UCSD-AML1 (cell line): ENCODE data around the gene VPS35L.
"Not testable (repeated sequence)": the region's sequence is repeated elsewhere in the genome, so short reads cannot be mapped to it uniquely, and the experiment has no call there.

Experiments used
- DNase-seq: peaks from one replicate; lab custom pipeline; 2025; ENCODE audit not compliant: unreplicated experiment; lab: John Stamatoyannopoulos, UW

The VPS35L gene

DNA sequence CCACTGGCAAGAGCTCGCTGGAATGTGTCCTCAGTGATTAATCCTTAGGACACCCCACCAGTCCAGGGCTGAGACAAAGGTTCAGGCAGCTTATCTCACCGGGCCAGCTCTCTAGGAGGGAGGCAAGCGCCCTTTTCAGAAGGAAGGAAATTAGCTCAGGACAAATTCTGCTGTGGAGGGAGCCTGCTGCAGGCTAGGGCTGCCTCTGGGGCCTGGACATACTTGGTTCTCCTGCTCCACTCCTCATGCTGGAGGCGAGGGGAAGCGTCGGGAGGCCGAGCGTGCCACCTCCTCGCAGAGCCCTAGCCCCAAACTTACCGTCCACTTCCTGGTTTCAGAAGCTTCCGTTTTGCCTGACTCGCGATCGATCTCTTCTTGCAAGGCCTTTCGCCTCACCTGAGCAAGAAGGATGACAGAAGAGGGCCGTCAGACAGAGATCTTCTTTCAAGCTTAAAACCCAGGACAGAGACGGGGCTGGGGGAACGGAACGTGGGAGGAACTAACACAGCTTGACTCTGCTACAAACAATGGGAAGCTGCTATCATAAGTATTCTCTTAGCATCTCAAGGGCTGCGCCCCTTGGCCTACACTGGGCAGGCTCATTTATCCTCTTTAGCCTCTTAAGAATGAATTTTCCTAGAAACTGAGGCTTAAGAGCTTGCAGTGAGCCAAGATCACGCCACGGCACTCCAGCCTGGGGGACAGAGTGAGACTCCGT lies 154.8 kb downstream of the VPS35L start:
- DNase-seq = no peak

DNA sequence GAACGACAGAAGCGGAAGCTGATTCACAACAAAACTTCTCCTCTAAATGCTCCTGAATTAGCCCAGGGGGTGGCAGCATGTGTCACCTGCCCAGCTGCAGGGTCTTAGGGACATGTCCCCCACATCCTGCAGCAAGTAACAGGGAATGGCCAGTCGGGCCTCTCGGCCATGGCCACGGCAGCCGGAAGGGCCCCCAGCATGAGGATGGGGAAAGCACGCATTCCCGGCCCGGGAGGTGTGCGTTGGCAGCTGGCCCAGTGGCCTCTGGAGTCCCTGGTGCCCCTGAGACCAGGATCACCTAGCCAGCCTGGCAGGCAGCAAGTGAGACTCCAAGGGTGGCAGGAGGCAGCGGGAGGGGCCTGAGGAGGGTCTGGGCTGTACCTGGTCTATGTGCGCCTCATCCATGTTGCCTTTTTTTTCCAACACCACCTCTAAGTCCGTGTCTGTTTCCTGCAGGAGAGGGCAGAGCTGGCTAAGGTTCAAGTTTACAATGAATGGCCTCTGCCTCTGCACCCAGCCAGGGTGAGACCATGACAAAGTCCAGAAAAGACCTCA lies 155.6 kb downstream of the VPS35L start:
- DNase-seq = no peak

DNA sequence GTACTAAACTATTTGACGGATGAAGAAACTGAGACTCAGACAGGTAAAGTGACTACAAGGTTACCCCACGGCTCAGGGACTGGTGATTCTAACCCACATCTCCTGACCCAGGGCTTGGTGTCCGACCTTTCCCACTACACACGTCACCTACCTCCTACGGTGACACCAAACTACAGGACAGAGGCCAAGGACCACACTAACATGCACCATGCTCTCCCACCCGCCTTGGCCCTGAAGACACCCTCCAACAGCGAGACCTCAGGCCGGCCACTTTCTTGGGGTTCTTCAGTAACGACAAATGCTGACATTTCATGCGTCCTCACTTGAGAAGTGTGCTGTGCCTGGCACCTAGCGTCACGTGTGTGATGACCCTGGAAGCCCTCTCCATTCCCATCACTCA lies 156.1 kb downstream of the VPS35L start:
- no peak for DNase-seq

DNA sequence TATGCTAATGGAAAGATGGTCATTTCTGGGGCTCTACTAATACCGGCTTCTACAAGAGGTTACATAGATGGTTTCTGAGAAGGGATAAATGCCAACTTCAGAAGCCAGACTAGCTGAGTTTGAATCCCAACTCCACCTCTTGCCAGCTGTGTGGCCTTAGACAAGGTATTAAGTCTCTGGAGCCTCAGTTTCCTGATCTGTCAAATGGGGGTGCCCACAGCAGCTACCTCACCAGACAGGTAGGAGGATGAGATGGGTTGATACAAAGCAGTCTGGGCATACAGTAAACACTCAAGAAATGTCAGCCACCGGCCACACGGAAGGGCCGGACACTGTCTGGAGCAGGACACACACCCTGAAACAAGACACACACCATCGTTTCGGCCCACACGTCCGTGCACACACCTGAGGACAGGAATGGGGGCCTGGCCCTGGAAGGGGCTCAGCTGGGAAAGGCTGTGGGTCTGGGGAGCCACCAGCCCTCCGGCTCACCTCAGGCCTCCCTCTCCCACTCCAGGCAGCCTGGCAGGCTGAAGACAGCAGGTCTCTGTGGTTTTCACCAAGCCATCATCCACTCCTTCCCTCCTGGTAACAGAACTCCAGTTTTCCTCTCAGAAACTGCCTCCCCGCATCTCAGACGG lies 157.0 kb downstream of the VPS35L start:
- DNase-seq = no peak

DNA sequence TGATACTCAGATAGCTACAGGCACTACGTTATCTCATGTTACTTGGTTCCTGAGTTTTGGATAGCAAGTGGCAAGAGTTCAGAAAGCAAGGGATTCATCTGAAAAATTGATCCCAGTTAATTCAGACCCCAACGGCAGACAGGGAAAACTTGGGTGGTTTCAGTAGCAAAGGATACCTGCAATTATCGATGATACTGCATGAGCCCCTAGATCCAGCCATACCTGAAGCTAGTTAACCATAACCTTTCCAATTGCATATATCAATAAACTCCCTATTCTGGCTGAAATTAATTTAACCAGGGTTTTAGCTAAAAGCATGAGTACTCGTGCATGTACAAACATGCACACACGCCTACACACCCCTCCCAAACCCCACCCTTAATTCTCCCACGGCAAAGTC lies 158.2 kb downstream of the VPS35L start:
- DNase-seq = no peak

DNA sequence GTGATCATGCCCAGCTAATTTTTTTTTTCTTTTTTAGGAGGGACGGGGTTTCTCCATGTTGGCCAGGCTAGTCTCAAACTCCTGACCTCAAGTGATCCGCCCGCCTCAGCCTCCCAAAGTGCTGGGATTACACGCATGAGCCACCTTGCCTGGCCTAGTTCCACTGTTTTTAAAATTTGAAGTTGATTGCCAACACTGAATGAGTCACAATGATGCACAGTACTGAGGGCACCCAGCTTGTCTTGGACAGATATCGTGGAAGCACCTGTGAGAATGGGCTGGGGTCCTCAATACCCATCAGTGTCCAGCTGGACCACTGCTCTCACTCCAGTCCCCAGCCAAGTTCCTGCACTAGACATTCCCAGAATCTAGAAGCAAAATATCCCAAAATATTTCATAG lies 160.1 kb downstream of the VPS35L start:
- DNase-seq = no peak

DNA sequence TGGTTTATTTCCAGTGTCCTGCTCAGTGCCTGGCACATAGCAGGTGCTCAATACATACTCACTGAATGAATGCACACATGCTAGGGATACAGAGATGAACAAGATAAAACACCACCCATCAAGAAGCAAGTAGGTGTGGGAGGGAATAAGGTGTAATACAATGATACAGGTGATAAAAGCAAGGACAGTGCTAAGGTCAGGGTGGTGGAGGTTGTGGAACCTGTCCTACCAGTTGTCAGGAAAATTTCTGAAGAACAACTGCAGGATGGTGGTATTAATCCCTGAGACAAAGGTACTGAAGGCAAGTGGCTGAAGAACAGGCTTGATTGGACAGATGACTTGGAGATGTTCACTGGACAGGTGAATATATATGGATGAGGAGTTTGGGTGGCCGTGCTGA lies 160.7 kb downstream of the VPS35L start:
- no peak for DNase-seq

DNA sequence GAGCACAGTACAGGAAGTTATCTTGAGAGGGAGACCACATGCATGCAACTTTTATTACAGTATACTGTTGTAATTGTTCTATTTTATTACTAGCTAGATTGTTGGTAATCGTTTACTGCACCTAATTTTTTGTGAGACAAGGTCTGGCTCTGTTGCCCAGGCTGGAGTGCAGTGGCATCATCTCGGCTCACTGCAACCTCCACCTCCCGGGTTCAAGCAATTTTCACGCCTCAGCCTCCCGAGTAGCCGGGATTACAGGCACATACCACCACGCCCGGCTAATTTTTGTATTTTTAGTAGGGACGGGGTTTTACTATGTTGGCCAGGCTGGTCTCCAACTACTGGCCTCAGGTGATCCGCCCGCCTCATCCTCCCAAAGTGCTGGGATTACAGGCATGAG lies 161.2 kb downstream of the VPS35L start:
- not testable (repeated sequence) for DNase-seq

DNA sequence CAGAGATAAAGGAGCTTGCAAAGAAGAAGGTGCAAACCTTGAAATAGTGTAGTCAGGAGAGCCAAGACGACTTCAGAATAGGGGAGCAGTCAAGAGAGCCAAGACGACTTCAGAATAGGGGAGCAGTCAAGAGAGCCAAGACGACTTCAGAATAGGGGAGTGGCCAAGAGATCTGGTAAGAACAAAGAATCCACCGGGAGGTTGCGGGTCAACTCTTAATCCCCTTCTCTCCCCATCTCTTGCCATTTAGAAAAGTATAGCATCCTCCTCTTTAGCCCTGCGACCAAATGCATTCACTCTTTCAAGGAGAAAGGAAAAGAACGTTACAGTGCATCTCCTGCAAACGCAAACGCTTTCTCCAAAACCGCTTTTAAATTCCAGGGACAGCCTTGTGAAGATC lies 161.8 kb downstream of the VPS35L start:
- DNase-seq = no peak

DNA sequence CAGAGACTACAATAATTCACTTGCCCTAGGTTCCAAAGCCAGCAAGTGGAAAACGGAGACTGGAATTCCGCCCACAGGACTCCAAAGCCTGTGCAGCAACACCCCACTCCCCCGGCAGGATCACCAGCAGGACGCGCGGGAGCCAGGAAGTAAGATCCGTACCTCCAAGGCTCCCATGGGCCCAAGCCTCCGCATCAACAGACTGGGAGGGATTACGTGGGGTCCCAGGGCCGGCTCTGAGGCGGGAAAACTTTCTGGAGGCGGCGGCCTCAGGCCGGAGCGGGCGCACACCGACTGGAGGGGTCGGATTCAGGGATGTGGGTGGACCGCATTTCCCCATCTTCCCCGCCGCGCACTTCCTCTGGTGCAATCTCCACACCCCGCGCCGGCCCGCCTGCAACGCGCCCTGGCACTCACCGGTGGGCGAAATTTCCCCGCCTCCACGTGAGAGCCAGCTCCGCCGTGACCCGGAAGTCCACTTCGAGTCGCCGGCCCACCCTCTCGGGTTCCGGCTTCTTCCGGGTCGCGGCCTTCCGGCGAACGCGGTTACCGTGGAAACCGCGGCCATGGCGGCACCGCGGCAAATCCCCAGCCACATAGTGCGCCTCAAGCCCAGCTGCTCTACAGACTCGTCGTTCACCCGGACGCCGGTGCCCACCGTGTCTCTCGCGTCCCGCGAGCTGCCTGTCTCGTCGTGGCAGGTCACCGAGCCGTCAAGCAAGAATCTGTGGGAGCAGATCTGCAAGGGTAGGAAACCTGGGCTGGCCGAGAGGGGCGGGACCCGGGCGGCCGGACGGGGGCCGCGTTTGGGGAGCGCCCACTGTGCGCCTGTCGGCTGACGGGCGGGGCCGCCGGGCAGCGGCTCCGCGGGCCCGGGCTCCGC lies 162.5 kb downstream of the VPS35L start, which contains the start of the genes IQCK and KNOP1:
TSS of gene IQCK (plus strand) at position 531 of the 883 bp plus-strand sequence. CDS start at position 567, 36 bp downstream.
TSS of gene KNOP1 (minus strand) at position 487 of the 883 bp plus-strand sequence. CDS start 3,192 bp downstream, outside the sequence.
- peak; percentile 90 for DNase-seq

DNA sequence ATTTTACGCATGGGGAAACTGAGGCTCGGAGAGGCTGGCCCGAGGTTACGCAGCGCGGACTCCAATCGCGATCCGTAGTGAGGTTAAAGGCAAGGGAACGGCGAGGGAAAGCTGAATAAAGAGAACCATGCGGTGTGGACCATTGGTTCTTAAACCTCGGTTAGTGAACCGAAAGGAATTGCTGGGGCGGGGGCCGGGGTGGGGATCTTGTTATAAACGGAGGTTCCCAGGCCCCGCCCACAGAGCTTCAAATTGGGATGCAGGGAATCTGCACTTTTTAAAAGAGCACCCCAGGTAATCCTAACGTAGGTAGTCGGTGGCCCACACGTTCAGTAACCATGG lies 163.1 kb downstream of the VPS35L start:
- no peak for DNase-seq

DNA sequence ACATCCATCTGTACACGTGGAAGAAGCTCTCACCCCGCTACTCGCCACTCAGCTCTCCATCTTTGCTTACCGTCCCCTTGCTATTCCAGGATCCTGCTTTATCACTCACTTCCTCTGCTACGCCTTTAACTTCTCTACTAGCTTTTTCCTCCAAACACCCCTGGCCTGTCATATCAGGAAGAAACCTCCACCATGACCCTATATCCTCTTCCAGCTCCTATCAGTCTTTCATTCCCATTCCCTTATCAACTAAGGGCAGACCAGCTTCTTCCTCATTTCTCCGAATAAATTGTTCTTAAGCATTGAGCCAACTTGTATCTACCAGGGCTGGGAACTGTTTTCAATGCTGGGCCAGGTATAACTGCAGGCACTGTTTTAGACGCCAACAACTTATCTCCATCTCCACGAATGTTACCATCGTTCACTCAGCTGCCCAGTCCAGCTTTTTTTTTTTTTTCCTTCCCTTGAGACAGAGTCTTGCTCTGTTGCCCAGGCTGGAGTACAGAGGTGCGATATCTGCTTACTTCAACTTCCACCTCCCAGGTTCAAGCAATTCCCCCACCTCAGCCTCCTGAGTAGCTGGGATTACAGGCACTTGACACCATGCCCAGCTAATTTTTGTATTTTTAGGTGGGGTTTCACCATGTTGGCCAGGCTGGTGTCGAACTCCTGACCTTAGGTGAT lies 166.9 kb downstream of the VPS35L start:
- DNase-seq = no peak

DNA sequence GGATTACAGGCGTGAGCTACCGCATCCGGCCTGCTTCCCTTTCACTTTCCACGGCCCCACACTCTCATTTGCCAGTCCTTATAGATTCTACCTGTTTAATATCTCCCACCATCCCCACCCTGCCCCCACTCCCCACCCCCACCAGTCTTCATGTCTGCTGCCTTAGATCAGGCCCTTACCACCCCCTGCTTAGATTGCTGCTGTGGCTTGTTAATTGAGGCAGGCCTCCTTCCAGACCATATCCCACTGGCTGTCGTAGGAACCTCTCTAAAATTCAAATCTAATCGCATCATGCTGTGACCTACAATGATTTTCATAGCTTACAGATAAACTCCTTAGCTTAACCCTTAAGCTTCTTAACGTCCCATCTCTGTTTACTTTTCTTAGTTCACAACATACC lies 167.5 kb downstream of the VPS35L start:
- DNase-seq = no peak

DNA sequence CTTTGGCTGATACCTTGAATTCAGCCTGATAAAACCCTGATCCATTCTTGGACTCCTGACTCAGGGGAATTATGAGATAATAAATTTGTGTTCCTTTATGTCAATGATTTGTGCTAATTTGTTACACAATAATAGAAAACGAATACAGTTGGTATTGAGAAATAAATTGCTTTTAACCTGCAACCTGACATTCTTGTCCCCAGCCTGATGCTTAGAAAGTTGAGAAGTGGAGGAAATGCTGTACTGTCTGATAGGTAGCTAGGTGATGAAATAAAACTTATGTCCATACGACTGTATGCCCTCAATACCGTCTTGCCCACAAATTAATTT lies 173.1 kb downstream of the VPS35L start:
- no peak for DNase-seq

DNA sequence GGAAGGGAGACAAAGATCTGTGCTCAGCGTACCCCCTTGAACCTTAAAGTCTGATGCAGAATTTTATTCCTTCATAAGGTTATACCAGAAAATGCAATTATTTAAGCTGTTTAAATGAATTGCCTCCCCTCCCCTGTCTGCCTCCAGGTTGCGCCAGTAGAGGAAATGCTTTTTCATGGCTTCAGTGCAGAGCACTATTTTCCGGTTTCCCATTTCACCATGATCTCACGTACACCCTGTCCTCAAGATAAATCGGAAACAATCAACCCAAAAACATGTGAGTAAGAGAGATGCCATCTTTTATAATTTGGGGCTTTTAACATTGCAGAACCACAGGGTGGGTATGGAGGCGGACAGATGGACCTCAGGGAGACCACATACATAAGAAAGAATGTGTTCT lies 178.0 kb downstream of the VPS35L start:
- DNase-seq = no peak

DNA sequence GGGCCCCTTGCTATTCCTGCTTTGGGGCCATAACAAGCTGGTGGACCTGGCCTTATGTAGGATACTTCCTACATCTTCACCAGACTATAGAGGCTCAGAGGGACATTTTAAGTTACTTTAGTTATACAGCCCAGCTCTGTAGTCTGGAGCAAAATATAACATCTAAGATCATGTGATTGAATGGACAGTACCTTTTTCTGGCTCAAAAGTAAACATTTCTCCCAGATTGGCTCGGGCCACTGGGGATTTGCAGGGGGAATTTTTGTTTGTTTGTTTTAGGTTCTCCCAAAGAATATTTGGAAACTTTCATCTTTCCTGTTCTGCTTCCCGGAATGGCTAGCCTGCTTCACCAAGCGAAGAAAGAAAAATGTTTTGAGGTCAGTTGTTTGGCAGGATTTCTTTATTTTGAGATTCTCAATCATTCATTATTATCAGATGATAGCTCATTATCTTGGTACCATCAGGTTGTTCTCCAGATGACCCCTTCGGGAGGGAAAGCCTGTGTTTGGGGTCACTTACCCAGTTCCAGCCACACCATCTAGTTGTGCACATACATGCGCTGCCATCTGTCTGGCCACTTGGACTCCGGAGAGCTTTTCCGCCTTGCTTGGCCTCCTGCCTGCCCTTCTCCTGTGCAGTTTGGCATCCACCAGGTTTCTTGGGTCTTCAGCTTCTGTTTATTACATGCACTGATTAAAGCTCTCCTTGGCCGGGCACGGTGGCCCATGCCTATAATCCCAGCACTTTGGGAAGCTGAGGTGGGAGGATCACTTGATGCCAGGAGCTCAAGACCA lies 179.8 kb downstream of the VPS35L start:
- no peak for DNase-seq

DNA sequence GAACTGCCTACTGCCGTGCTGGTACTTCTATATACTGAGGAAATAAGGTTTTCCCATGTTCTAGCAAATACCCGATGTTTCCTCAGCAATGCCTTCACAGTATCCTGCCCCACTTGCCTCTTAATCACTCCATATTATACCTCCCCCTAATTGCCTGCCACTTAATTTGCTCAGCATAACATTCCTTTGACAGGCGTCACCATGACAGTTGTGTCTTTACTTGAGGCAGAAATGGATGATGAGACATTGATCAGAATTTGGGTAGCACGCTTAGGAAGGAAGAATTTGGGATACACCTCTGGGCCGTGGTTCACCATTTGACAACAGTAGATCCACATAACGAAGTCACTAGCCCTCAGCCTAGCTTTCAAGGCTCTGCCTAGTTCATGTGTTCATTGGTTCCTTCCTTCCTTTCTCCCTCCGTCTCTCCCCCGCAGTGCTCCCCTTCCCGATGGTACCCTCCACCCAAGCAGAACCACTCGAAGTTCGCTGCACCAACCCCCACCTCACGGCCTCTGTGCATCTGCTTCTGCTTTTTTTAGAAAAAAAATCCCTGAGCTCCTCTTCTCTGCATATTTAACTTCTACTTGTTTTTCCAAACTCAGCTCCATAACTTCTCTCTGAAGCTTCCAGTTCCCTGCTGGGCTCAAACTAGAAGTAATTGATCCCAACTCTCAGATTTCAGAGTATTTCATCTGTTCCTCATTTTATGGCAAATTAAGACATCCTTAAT lies 182.0 kb downstream of the VPS35L start:
- peak; percentile 51 for DNase-seq

DNA sequence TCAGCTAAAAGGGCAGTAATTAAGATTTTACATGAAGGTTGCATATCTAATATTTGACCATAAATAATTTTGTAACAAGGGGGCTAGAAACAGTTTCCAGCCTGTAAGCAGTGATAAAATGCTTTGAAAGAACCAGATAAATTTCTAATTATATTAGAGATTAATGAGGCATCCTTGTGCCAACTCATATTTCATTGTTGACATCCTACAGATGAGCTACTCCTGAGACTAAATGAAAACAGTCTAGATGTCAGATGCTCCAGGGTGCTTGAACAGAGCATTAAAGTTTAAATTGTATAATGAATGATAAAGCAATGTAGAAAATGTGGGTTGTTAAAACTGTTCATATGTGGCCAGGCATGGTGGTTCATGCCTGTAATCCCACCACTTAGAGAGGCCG lies 185.9 kb downstream of the VPS35L start:
- DNase-seq = no peak

DNA sequence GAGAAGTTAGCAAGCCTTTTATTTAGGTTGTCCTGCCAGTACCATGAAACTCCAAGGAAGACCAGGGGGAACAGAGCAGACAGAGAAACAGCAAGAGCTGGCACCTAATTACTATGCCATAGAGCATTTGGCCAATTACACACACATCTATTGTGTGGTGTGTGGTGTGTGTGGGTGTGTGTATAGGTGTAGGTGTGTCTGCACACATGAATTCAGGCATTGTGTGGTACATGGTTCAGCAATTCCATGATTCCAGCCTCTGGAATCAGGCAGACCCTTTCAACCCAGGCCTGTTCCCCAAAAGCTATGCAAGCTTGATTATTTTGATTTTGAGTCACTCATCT lies 188.3 kb downstream of the VPS35L start:
- DNase-seq = no peak

DNA sequence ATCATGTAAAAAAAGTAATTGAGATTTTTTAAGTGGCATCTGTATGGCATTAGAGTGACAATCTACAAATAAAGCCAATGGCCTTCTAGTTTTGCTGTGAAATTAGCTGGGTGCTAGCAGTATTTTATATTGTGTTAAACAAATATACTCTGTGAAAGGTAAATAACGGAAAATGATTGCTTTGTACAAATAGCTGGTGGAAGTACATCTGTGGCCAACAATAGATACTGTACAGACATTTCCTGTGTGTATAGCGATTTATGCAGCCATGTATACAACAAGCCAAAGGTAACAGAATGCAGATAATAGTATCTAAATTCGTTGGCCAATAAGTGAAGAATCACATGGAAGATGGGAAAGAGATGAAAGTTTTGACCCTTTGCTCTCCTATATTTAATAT lies 189.2 kb downstream of the VPS35L start:
- no peak for DNase-seq
